K562 (cell line): ENCODE data around the gene CDK11A. TPM values are rescaled to one million over a fixed set of nuclear protein-coding genes. Genes with fewer than 3 reads are reported as not detected.
"Not testable (repeated sequence)": the region's sequence is repeated elsewhere in the genome, so short reads cannot be mapped to it uniquely, and the experiment has no call there.

Experiments
- ATAC-seq: fragments of 200-7000 bp; cut with Tn5 transposase; 3 replicates; pipeline ENCODE4 v1.9.1; 2020; ENCODE audit warnings: moderate library complexity
- BruUV-seq: library from RNA; stranded (reverse); fragments of 400-500 nt; replicated peaks from 2 replicates; lab custom pipeline; 2021; lab: Mats Ljungman, UMichigan
- CTCF ChIA-PET: fragments of 300-600 bp; formaldehyde crosslinking; extraction: SDS; loops from one replicate; lab custom pipeline; 2021; ENCODE audit warnings: low intra/inter-chr PET ratio; lab: Yijun Ruan, JAX
- POLR2A ChIA-PET: fragments of 300-600, 350-650 bp; sonication (Branson Sonifier 250); formaldehyde crosslinking; extraction: SDS; loops from one replicate; lab custom pipeline; 2021; ENCODE audit warnings: antibody characterized with exemption, inconsistent platforms; lab: Yijun Ruan, JAX
- DNase-seq, 4 experiments: peaks; one replicate each; pipeline versions ENCODE4 v3.0.0 to v3.0.0-alpha.2; 2011 to 2018; ENCODE audit warnings: low spot score in 3 of 4, mixed read lengths in 3 of 4; ENCODE audit errors: extremely low read depth in 1 of 4
- FAIRE-seq: peaks from 2 replicates; lab custom pipeline; 2011; peaks lifted over from hg19 to GRCh38; lab: Jason Lieb, UNC
- H2AFZ ChIP-seq: 2 replicates; pipeline ENCODE4 v1.6.0; 2011; ENCODE audit warnings: low read depth, low read length, control low read depth, inconsistent platforms
- H3K27ac ChIP-seq: fragments of 200-600 bp; 3 replicates; pipeline ENCODE4 v1.8.0; 2011; ENCODE audit warnings: low read depth, mild to moderate bottlenecking, control low read depth, inconsistent platforms, low read length, moderate library complexity, mixed read lengths; ENCODE audit errors: extremely low read depth
- H3K27me3 ChIP-seq, 2 experiments: fragments of 300-600 bp in 1 of 2; 2 replicates in 1 of 2; 3 replicates in 1 of 2; pipeline versions ENCODE4 v1.6.0 to v1.8.0; 2011; ENCODE audit warnings: inconsistent platforms in 2 of 2, low read length in 2 of 2, mild to moderate bottlenecking in 1 of 2, mixed read lengths in 1 of 2, moderate library complexity in 1 of 2; ENCODE audit not compliant: control insufficient read depth in 2 of 2, insufficient read depth in 2 of 2
- H3K36me3 ChIP-seq: fragments of 300-600 bp; 3 replicates; pipeline ENCODE4 v1.8.0; 2011; ENCODE audit warnings: mild to moderate bottlenecking, low read length, inconsistent platforms; ENCODE audit not compliant: control insufficient read depth, insufficient read depth
- H3K4me1 ChIP-seq, 2 experiments: fragments of 200-600 bp in 1 of 2; replicated peaks in 1 of 2; 2 replicates in 1 of 2; 3 replicates in 1 of 2; pipeline versions ENCODE4 v1.5.1 to v1.8.0; 2011; ENCODE audit warnings: inconsistent platforms in 2 of 2, low read length in 2 of 2, mild to moderate bottlenecking in 1 of 2, mixed read lengths in 1 of 2, moderate library complexity in 1 of 2; ENCODE audit not compliant: control insufficient read depth in 2 of 2, insufficient read depth in 2 of 2
- H3K4me2 ChIP-seq: 2 replicates; pipeline ENCODE4 v1.6.1; 2011; ENCODE audit warnings: low read length, control low read depth, inconsistent platforms, mixed read lengths; ENCODE audit not compliant: insufficient read depth
- H3K4me3 ChIP-seq: fragments of 200-600 bp; sonication (generic), shearing (Covaris generic); 2 replicates; pipeline ENCODE4 v1.5.1; 2016; ENCODE audit warnings: control low read depth, inconsistent platforms
- H3K79me2 ChIP-seq: fragments of 200-600 bp; 3 replicates; pipeline ENCODE4 v1.8.0; 2011; ENCODE audit warnings: low read length, inconsistent platforms; ENCODE audit not compliant: control insufficient read depth, insufficient read depth
- H3K9ac ChIP-seq, 2 experiments: 2 replicates each; pipeline versions ENCODE4 v1.6.0 to v1.6.1; 2011; ENCODE audit warnings: low read depth in 2 of 2, low read length in 2 of 2, control low read depth in 1 of 2, inconsistent platforms in 1 of 2, mild to moderate bottlenecking in 1 of 2, mixed read lengths in 1 of 2; ENCODE audit not compliant: insufficient read depth in 1 of 2
- H3K9me1 ChIP-seq: one replicate; pipeline ENCODE4 v1.6.0; 2011; ENCODE audit warnings: inconsistent platforms, mild to moderate bottlenecking, low read length, moderate library complexity; ENCODE audit not compliant: control insufficient read depth, insufficient read depth
- H3K9me3 ChIP-seq: replicated peaks from 2 replicates; pipeline ENCODE4 v1.5.1; 2011; ENCODE audit warnings: low read depth, low read length, inconsistent platforms; ENCODE audit not compliant: control insufficient read depth, insufficient read depth
- H4K20me1 ChIP-seq: replicated peaks from 2 replicates; pipeline ENCODE4 v1.6.1; 2011; ENCODE audit warnings: low read length, inconsistent platforms, mixed read lengths; ENCODE audit not compliant: control insufficient read depth, insufficient read depth
- POLR2A ChIP-seq: fragments of 450-650 bp; conservative IDR thresholded peaks from 2 replicates; pipeline ENCODE4 v1.6.1; 2016
- SAFB ChIP-seq: fragments of 200-400 bp; formaldehyde crosslinking; IDR thresholded peaks from 2 replicates; pipeline ENCODE4 v1.6.1; 2017; ENCODE audit warnings: low read depth, low read length, borderline replicate concordance
- TBL1XR1 ChIP-seq, 2 experiments: IDR thresholded peaks; 2 replicates each; pipeline ENCODE4 v1.6.1; 2012; ENCODE audit warnings: improper control_type of control experiment in 2 of 2, low read length in 2 of 2, mild to moderate bottlenecking in 1 of 2
- WGBS: fragments of 100-300 bp; shearing (Covaris generic); methylation state at CpG from one replicate; pipeline ENCODE4 v1.1.6; 2016; ENCODE audit warnings: low coverage, mixed read lengths; ENCODE audit not compliant: insufficient coverage; ENCODE audit errors: missing lambda C conversion rate; 5-methylcytosine and 5-hydroxymethylcytosine counted together
- in situ Hi-C: fragments of 300-500 bp; cut with MboI; formaldehyde crosslinking; loops from 4 replicates; pipeline ENCODE4 v1.15.0; 2018; ENCODE audit warnings: inconsistent platforms, mixed read lengths
- intact Hi-C: fragments of 100-400 bp; cut with micrococcal nuclease; formaldehyde crosslinking; loops from 2 replicates; pipeline ENCODE4 v1.14.2; 2022
- polyA plus RNA-seq, 8 experiments: library from polyadenylated mRNA; depleted of rRNA in 4 of 8; stranded (reverse) in 5 of 8; unstranded in 3 of 8; fragments of >200 nt; fragmentation: Nextera tagmentation in 2 of 8; fragmentation: Illumina TruSeq in 1 of 8; extraction: Ambion mirVana in 2 of 8; extraction: Trizol in 1 of 8; gene quantifications; 2 replicates each; pipeline versions ENCODE4 v1.2.1 to v1.2.3, GENCODE V29; 2011 to 2014; ENCODE audit warnings: inconsistent platforms in 1 of 8, missing spikeins in 1 of 8
- total RNA-seq, 7 experiments: library from RNA; depleted of rRNA in 6 of 7; stranded (reverse); fragments of >200 nt in 6 of 7; fragmentation: Illumina TruSeq in 2 of 7; extraction: Trizol in 2 of 7; gene quantifications; 2 replicates each; pipeline versions ENCODE4 v1.2.1 to v1.2.3, GENCODE V29; 2011 to 2021; ENCODE audit warnings: low replicate concordance in 1 of 7
- TF ChIP-seq, protein P1 (sequence below): fragments of 450-650 bp; formaldehyde crosslinking; IDR thresholded peaks from 2 replicates; pipeline ENCODE4 v1.4.0; 2020; ENCODE audit warnings: mild to moderate bottlenecking, moderate library complexity

Gene CDK11A
- total and polyA plus RNA-seq, 9 of the 15 experiments (the other 6 are each of a cell fraction or from before 2014, with no cell fraction given) = 4.5 to 71.0 (median 43.9) TPM

DNA sequence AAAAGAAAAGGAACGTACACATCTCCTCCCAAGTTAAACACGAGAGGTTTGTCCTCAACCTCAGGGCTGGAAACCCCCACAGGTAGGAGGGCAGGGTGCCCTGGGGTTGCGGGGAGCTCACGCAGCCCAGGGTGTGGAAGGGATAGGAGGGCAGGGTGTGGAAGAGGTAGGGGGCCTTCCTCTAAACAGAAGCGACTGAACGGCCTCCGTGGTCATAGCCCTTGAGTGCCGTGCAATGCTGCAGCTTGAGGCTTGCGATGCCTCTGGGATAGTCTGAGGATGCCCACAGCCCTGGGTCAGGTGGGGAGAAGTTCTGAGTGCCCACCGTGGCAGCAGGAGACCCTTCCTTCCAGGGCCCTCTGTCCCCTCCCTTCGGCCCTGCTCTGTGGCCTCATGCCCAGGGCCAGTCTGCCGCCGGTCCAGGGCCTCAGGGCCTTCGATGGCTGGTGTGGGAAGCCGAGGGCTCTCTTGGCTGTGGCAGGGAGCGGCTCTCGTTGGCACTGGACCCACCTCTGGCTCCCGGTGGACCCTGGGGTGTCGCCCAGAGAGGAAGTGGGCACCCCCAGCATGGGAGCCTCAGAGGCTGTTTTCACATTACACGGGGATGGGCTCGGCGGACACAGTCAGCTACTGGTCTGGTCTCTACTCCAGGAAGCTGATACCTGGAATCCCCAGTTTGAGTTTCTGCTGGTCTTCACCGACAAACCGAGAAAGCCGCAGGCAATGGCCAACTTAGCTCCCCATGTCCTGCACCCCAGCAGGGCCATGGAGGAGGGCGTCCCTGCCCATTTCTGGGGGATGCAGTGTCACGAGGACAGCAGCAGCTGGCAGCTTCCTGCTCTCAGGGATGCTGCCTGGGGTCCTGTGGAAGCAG is 59.0 kb downstream of the CDK11A start (continued):
- TF ChIP-seq, protein P1, sequence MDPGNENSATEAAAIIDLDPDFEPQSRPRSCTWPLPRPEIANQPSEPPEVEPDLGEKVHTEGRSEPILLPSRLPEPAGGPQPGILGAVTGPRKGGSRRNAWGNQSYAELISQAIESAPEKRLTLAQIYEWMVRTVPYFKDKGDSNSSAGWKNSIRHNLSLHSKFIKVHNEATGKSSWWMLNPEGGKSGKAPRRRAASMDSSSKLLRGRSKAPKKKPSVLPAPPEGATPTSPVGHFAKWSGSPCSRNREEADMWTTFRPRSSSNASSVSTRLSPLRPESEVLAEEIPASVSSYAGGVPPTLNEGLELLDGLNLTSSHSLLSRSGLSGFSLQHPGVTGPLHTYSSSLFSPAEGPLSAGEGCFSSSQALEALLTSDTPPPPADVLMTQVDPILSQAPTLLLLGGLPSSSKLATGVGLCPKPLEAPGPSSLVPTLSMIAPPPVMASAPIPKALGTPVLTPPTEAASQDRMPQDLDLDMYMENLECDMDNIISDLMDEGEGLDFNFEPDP (CRISPR knock-in tag) = no peak
- TF ChIP-seq SAFB (no peak), POLR2A (peak; percentile 39; the same call in 1 of the 2 replicates), TBL1XR1 (IDR thresholded peaks at IDR 0.05; ENCODE audit: low read length in 2 of 2) (no peak)

DNA sequence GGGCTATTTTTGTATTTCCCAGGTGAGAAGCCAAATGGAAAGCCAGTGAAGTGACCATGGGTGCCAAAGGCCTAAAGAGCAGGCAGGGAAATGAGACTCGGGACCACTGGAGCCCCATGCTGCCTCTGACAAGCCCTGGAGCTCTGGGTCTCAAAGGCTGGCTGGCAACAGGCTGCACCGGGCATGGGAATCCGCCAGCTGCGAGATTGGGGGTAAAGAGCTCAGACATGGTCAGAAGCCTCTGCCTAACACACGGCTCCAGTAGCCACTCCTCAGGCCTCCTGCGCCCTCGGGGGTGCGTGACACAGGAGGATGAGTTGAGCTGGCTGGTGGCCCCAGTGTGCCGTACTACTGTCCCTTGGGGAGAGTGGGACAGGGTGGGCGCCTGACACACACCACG is 59.8 kb downstream of the CDK11A start:
- in situ Hi-C loops, H3K27me3 ChIP-seq, H3K4me2 ChIP-seq, CTCF ChIA-PET, DNase-seq, H3K79me2 ChIP-seq, FAIRE-seq, H3K4me3 ChIP-seq, POLR2A ChIA-PET, H3K9me1 ChIP-seq, H3K27ac ChIP-seq, H3K9me3 ChIP-seq, H2AFZ ChIP-seq, ATAC-seq, H3K9ac ChIP-seq, H4K20me1 ChIP-seq, intact Hi-C loops: not testable (repeated sequence)
- H3K36me3 ChIP-seq = peaks cover 20% of the 10 kb centered on the region; the same call in 2 of the 3 replicates
- BruUV-seq = TSS peak; percentile 25
- 77% methylated on average over 4 of the region's 11 CpGs for WGBS
- H3K4me1 ChIP-seq = peaks cover 2 to 20% of the 10 kb centered on the region in 2 experiments; a peak in 4 of 5 replicates

DNA sequence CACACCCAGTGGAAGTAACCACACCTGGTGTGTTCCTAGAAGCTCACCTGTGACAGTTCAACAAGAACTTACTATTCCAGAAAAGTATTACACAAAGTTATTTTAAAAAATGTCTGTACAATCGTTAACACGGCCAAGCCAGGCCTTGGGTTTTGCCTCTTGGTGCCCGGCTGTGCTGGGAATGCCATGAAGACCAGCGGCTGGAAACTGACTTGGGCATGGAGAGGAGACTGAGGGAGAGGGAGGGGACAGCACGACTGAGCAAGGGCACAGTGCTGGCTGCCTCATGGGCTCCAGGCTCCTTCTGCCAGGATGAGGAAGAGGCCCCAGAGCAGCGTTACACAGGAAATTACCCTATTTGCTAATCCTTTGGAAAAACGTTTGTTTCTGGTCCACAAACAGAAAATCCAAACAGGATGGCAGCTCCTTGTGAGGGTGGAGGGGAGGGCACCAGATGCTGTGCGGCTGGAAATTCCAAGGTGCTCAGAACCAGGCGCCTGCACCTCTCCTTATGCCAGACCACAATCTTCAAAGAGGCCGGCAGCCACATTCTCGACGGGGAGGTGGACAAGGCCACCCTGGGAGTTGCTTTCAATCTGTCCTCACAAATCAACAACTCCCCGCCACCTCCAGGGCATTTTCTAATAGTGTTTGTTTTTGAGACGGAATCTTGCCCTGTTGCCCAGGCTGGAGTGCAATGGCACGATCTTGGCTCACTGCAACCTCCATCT is 61.2 kb downstream of the CDK11A start:
- FAIRE-seq = not testable (repeated sequence)
- 70% methylated on average over 15 of the region's 15 CpGs for WGBS

More for the DNA sequence above, 61.2 kb downstream of the CDK11A start:
- BruUV-seq, H4K20me1 ChIP-seq, ATAC-seq, H3K79me2 ChIP-seq, intact Hi-C loops, H3K9me1 ChIP-seq, H3K9me3 ChIP-seq, POLR2A ChIA-PET, CTCF ChIA-PET, H3K4me2 ChIP-seq, H3K4me3 ChIP-seq, in situ Hi-C loops, H3K27me3 ChIP-seq, DNase-seq, H2AFZ ChIP-seq, H3K27ac ChIP-seq: not testable (repeated sequence)
- Histone ChIP-seq H3K4me1 (peaks cover 2 to 20% of the 10 kb centered on the region in 2 experiments; a peak in 4 of 5 replicates), H3K36me3 (peaks cover 20% of the 10 kb centered on the region; the same call in 2 of the 3 replicates), H3K9ac (peak overlapping the region in 1 of 2 experiments; percentile 74; a peak in 1 of 4 replicates)
